Activated naive CD4-positive, alpha-beta T cell treated with anti-CD3 and anti-CD28 coated beads for 36 hours (primary cell): ENCODE data around the gene CDKN1C. TPM values are rescaled to one million over a fixed set of nuclear protein-coding genes. Genes with fewer than 3 reads are reported as not detected.

Experiments
- CTCF ChIA-PET: fragments of 350-600 bp; sonication (Branson Sonifier 250); formaldehyde crosslinking; loops from one replicate; lab custom pipeline; 2021; ENCODE audit warnings: antibody characterized with exemption; lab: Charles Lee
- DNase-seq: peaks from one replicate; pipeline ENCODE4 v3.0.0-alpha.2; 2020
- H3K27ac Mint-ChIP-seq: one replicate; pipeline ENCODE4 v1.8.0; 2021; ENCODE audit warnings: mild to moderate bottlenecking, mixed read lengths
- H3K27me3 Mint-ChIP-seq: one replicate; pipeline ENCODE4 v1.8.0; 2021; ENCODE audit warnings: low read depth, mixed read lengths
- H3K36me3 Mint-ChIP-seq: one replicate; pipeline ENCODE4 v1.8.0; 2021; ENCODE audit warnings: low read depth, mixed read lengths
- H3K4me1 Mint-ChIP-seq: one replicate; pipeline ENCODE4 v1.8.0; 2021; ENCODE audit warnings: low read depth, mixed read lengths
- H3K4me3 Mint-ChIP-seq: one replicate; pipeline ENCODE4 v1.8.0; 2021; ENCODE audit warnings: mild to moderate bottlenecking, moderate library complexity, mixed read lengths
- H3K9me3 Mint-ChIP-seq: one replicate; pipeline ENCODE4 v1.8.0; 2021; ENCODE audit warnings: mixed read lengths
- intact Hi-C: fragments of 100-400 bp; cut with micrococcal nuclease; formaldehyde crosslinking; loops from one replicate; pipeline ENCODE4 v1.15.1; 2023
- total RNA-seq, 2 experiments: library from RNA; stranded (reverse); gene quantifications; one replicate each; pipeline ENCODE4 v1.2.3, GENCODE V29; 2021

Gene CDKN1C
- total RNA-seq, 2 experiments from 2014 or later, result 0.17 to 0.26 TPM

- Mint-ChIP-seq H3K4me1 (no peaks in the 10 kb centered on the region), H3K36me3 (no peaks in the 10 kb centered on the region), H3K4me3 (no peak overlapping the region), H3K9me3 (no peaks in the 10 kb centered on the region), H3K27ac (no peak overlapping the region), H3K27me3 (no peaks in the 10 kb centered on the region)
- CTCF ChIA-PET, result no interaction called here
- no peak for DNase-seq
- intact Hi-C loops, result no loop called here
These were observed 31.5 kb downstream of the CDKN1C start for GRCh38 chr11:2853997-2854560.

GRCh38 chr11:2853401-2853800, 32.2 kb downstream of the CDKN1C start:
- Mint-ChIP-seq H3K4me1 (no peaks in the 10 kb centered on the region), H3K27ac (no peak overlapping the region), H3K4me3 (no peak overlapping the region), H3K36me3 (no peaks in the 10 kb centered on the region), H3K27me3 (no peaks in the 10 kb centered on the region), H3K9me3 (no peaks in the 10 kb centered on the region)
- intact Hi-C loops, result no loop called here
- CTCF ChIA-PET, result no interaction called here
- no peak for DNase-seq

GRCh38 chr11:2849994-2850770, 35.4 kb downstream of the CDKN1C start:
- H3K36me3 Mint-ChIP-seq, result no peaks in the 10 kb centered on the region
- no peaks in the 10 kb centered on the region for H3K27me3 Mint-ChIP-seq
- no peak overlapping the region for H3K4me3 Mint-ChIP-seq
- H3K27ac Mint-ChIP-seq, result no peak overlapping the region
- no peaks in the 10 kb centered on the region for H3K4me1 Mint-ChIP-seq
- no peaks in the 10 kb centered on the region for H3K9me3 Mint-ChIP-seq
- no peak for DNase-seq
- intact Hi-C loops, result no loop called here
- CTCF ChIA-PET, result no interaction called here

- CTCF ChIA-PET, result no interaction called here
- H3K27ac Mint-ChIP-seq, result no peak overlapping the region
These were observed 37.1 kb downstream of the CDKN1C start for GRCh38 chr11:2848497-2848896.

GRCh38 chr11:2847561-2847960, 38.0 kb downstream of the CDKN1C start:
- CTCF ChIA-PET, result no interaction called here
- Mint-ChIP-seq H3K27me3 (no peaks in the 10 kb centered on the region), H3K36me3 (no peaks in the 10 kb centered on the region), H3K4me3 (no peak overlapping the region), H3K9me3 (no peaks in the 10 kb centered on the region), H3K27ac (no peak overlapping the region), H3K4me1 (peaks cover 3% of the 10 kb centered on the region)
- no peak for DNase-seq
- intact Hi-C loops, result no loop called here

More at GRCh38 chr11:2848497-2848896, 37.1 kb downstream of the CDKN1C start:
- Mint-ChIP-seq H3K27me3 (no peaks in the 10 kb centered on the region), H3K4me3 (no peak overlapping the region), H3K36me3 (no peaks in the 10 kb centered on the region), H3K4me1 (no peaks in the 10 kb centered on the region), H3K9me3 (no peaks in the 10 kb centered on the region)
- intact Hi-C loops, result no loop called here
- no peak for DNase-seq

- CTCF ChIA-PET, result interaction anchor here (0.7 kb wide), 1 partner anchor 32 kb away, joined by 3 read pairs; no protein-coding TSS in a partner anchor
- H3K27ac Mint-ChIP-seq, result no peak overlapping the region
These were observed 39.1 kb downstream of the CDKN1C start for GRCh38 chr11:2846470-2846869.

GRCh38 chr11:2846056-2846455, 39.5 kb downstream of the CDKN1C start:
- intact Hi-C loops, result no loop called here

More at GRCh38 chr11:2846470-2846869, 39.1 kb downstream of the CDKN1C start:
- no peak for DNase-seq
- Mint-ChIP-seq H3K4me3 (no peak overlapping the region), H3K27me3 (no peaks in the 10 kb centered on the region), H3K36me3 (no peaks in the 10 kb centered on the region), H3K4me1 (peaks cover 6% of the 10 kb centered on the region), H3K9me3 (no peaks in the 10 kb centered on the region)
- intact Hi-C loops, result no loop called here

GRCh38 chr11:2844996-2845395, 40.6 kb downstream of the CDKN1C start:
- no peak for DNase-seq
- Mint-ChIP-seq H3K27me3 (no peaks in the 10 kb centered on the region), H3K36me3 (no peaks in the 10 kb centered on the region), H3K4me3 (no peak overlapping the region), H3K4me1 (peaks cover 6% of the 10 kb centered on the region), H3K9me3 (no peaks in the 10 kb centered on the region), H3K27ac (no peak overlapping the region)
- intact Hi-C loops, result no loop called here
- CTCF ChIA-PET, result no interaction called here

More at GRCh38 chr11:2846056-2846455, 39.5 kb downstream of the CDKN1C start:
- Mint-ChIP-seq H3K27ac (no peak overlapping the region), H3K27me3 (no peaks in the 10 kb centered on the region), H3K4me1 (peaks cover 6% of the 10 kb centered on the region), H3K4me3 (no peak overlapping the region), H3K9me3 (no peaks in the 10 kb centered on the region), H3K36me3 (no peaks in the 10 kb centered on the region)
- DNase-seq, result no peak
- CTCF ChIA-PET, result no interaction called here

GRCh38 chr11:2844116-2844842, 41.3 kb downstream of the CDKN1C start:
- no peak overlapping the region for H3K27ac Mint-ChIP-seq
- H3K4me1 Mint-ChIP-seq, result peaks cover 6% of the 10 kb centered on the region

GRCh38 chr11:2843551-2843950, 42.0 kb downstream of the CDKN1C start:
- CTCF ChIA-PET, result no interaction called here
- DNase-seq, result no peak
- no peaks in the 10 kb centered on the region for H3K9me3 Mint-ChIP-seq

More at GRCh38 chr11:2844116-2844842, 41.3 kb downstream of the CDKN1C start:
- no peak for DNase-seq
- Mint-ChIP-seq H3K4me3 (no peak overlapping the region), H3K27me3 (no peaks in the 10 kb centered on the region), H3K9me3 (no peaks in the 10 kb centered on the region), H3K36me3 (no peaks in the 10 kb centered on the region)
- CTCF ChIA-PET, result no interaction called here
- intact Hi-C loops, result no loop called here

GRCh38 chr11:2842876-2843275, 42.7 kb downstream of the CDKN1C start:
- Mint-ChIP-seq H3K27me3 (no peaks in the 10 kb centered on the region), H3K4me3 (no peak overlapping the region), H3K27ac (no peak overlapping the region), H3K9me3 (no peaks in the 10 kb centered on the region), H3K36me3 (no peaks in the 10 kb centered on the region), H3K4me1 (peaks cover 6% of the 10 kb centered on the region)
- CTCF ChIA-PET, result no interaction called here
- DNase-seq, result no peak
- intact Hi-C loops, result no loop called here

More at GRCh38 chr11:2843551-2843950, 42.0 kb downstream of the CDKN1C start:
- H3K4me3 Mint-ChIP-seq, result no peak overlapping the region
- no peaks in the 10 kb centered on the region for H3K27me3 Mint-ChIP-seq
- intact Hi-C loops, result no loop called here
- H3K4me1 Mint-ChIP-seq, result peaks cover 6% of the 10 kb centered on the region
- no peaks in the 10 kb centered on the region for H3K36me3 Mint-ChIP-seq
- no peak overlapping the region for H3K27ac Mint-ChIP-seq

GRCh38 chr11:2841411-2842190, 44.0 kb downstream of the CDKN1C start:
- intact Hi-C loops, result no loop called here
- peaks cover 6% of the 10 kb centered on the region for H3K4me1 Mint-ChIP-seq
- no peaks in the 10 kb centered on the region for H3K27me3 Mint-ChIP-seq
- H3K27ac Mint-ChIP-seq, result no peak overlapping the region
- no peak overlapping the region for H3K4me3 Mint-ChIP-seq
- H3K9me3 Mint-ChIP-seq, result no peaks in the 10 kb centered on the region
- CTCF ChIA-PET, result no interaction called here
- H3K36me3 Mint-ChIP-seq, result no peaks in the 10 kb centered on the region
- no peak for DNase-seq
